NCI-H1694 (cell line): ENCODE data around the gene RYR3.

Experiments
- DNase-seq: peaks from one replicate; lab custom pipeline; 2025; lab: John Stamatoyannopoulos, UW

RYR3 gene

DNA sequence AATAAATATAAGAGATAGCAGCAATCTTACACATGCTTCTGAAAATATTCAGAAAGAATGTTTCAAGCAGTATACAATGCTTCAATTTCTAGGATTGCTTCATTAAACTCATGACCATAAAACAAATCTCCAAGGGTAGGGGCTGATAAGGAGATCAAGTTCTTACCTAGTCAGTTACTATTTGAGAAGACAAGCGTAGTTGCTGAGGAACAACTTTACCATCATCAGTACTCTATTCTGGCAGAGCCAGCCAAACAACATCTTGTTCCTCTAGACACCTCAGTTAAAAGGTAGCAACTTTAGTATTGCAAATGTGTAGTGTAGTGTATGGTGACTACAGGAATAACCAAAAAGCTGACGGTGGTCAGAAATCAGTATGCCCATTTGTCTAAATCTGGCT lies 572.2 kb downstream of the RYR3 start:
- no peak for DNase-seq

GRCh38 chr15:33888176-33888575 lies 577.4 kb downstream of the RYR3 start:
- DNase-seq, result no peak

DNA sequence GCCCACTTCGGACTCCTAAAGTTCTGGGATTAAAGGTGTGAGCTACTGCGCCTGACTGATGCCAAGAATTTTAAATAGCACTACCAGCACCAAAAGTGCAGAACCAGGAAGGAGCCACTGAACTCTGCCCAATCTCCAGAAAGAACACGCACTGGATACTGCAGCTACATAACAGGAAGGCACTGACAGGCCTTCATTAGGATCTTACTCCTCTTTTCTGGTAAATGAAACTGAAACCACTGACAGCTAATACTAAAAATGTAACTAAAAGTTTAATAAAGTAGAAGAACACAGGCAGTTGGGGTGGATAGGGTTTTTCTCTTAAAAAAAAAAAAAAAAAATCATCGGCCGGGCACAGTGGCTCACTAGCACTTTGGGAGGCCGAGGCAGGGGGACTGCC lies 583.4 kb downstream of the RYR3 start:
- no peak for DNase-seq

DNA sequence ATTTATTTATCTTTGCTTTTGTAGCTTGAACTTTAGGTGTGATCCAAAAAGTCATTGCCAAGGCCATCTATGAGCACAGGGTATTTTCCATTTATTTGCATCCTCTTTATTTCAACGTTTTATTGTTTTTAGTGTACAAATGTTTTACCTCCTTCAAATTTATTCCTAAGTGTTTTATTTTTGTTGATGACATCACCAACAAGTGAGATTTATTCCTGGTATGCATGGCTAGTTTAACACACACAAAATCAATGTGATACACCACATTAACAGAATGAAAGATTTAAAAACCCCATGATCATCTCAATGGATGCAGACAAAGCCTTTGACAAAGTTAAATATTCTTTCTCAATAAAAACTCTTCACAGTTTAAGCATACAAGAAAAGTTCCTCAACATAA lies 591.3 kb downstream of the RYR3 start:
- no peak for DNase-seq

- DNase-seq, result no peak
Measured at GRCh38 chr15:33903661-33904060, 592.9 kb downstream of the RYR3 start.

GRCh38 chr15:33907326-33907725 lies 596.6 kb downstream of the RYR3 start:
- DNase-seq, result no peak

DNA sequence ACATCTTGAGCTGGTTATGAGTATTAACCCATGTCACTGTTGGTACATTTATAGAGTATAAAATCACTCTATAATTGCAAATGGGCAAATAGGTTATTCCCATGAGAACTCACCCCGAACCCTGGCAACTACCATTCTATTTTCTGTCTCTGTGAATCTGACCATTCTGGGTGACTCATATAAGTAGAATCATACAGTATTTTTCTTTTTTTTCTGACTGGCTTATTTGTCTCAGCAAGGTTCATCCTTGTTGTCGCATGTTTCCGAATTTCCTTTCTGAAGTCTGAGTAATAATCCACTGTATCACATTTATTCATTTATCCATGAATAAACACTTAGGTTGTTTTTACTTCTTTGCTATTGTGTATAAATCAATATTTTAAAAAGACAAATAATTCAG lies 597.6 kb downstream of the RYR3 start:
- no peak for DNase-seq

DNA sequence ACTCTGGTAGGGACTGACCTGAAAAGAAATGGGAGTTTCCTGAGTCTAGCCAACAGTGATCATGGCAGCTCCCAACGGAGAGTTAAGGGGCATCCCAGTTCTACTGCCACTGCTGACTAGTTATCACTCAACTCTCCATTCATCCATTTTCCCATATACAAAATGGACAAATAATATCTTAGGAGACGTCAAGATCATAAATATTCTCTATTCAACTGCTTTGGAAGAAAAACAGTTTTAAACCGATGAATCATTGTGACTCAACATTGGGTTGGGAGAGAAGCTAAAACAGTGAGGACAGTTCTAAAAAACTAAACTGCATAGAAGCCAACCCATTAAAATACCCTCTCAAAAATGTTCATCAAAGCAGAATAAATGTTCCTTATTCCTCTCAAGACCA lies 600.0 kb downstream of the RYR3 start:
- no peak for DNase-seq

GRCh38 chr15:33912326-33912725 lies 601.6 kb downstream of the RYR3 start:
- DNase-seq, result no peak

- no peak for DNase-seq
Measured at GRCh38 chr15:33913459-33913858, 602.7 kb downstream of the RYR3 start.
